Measurements from ENCODE around the gene ETV1.

ETV1 gene

GRCh38 chr7:13989126-13989948 is at the start of gene ETV1:
TSS of gene ETV1 (minus strand) at chr7:13989666. CDS start at chr7:13989052, 614 bp downstream.
- peak within 1 kb of the TSS; percentile 46 to 60 (median 54) for H3K4me3 ChIP-seq

DNA sequence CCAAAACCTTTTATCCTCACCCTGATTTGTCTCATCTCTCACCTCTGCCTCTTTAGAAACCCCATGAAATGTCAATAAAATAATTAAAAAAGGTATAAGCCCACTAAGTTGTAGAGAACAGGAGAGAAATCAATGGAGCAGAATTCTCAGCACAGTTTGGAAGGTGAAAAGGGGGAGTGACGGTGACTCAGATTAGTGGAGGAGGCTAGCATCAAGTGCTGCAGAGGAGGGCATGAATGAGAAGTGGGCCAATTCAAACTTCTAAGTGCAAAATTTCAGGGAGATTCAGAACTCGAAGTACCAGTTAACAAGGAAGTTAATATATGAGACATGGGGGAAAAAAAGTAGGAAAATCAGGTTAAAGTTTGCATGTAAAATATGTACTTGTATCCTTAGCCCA is 34.9 kb upstream of the ETV1 start:
- Histone ChIP-seq H3K27ac (no peak overlapping the region), H3K4me3 (no peak overlapping the region)

More at GRCh38 chr7:13989126-13989948, at the start of gene ETV1:
- H3K27ac ChIP-seq, result peak within 1 kb of the TSS in 20 of 21 experiments; percentile 18 to 87 (median 78)

DNA sequence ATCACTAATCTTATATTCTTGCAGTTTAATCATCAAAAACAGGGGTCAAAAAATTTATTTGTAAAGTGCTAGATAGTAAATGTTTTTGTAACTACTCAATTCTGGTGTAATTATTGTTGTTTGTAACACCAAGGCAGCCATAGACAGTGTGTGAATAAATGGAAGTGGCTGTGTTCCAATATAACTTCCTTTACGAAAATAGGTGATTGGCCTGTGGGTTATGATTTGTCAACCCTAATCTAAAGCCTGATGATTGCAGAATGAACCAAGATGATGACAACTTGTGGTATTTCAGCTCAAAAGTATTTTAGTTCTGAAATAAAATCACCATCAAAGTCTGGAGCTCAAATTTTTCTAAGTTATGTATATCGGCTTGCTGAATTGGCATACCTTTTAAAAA is 34.4 kb upstream of the ETV1 start:
- Histone ChIP-seq H3K27ac (no peak overlapping the region), H3K4me3 (no peak overlapping the region)

DNA sequence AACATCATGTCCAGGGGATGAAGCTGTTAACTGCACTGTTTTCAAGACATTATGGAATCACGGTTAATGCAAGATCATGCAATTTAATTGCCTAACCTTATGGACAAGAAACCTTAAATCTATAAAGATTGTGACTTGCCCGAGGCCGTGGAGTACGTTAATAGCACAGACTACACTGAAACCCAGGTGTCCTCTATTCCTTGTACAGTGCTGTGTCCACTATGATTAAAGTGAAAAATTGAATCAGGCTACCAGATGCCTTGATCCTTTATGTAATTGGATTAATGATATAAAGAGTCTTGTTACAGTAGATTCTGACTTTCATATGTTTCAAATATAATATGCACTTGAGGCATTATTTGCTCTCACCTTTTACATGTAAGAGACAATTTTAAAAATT is 33.9 kb upstream of the ETV1 start:
- H3K4me3 ChIP-seq, result no peak overlapping the region

GRCh38 chr7:14021069-14021468 is 31.6 kb upstream of the ETV1 start:
- Histone ChIP-seq H3K27ac (no peak overlapping the region), H3K4me3 (no peak overlapping the region)

More for the DNA sequence above, 33.9 kb upstream of the ETV1 start:
- H3K27ac ChIP-seq, result no peak overlapping the region

GRCh38 chr7:14020339-14020900 is 31.0 kb upstream of the ETV1 start:
- H3K27ac ChIP-seq, result no peak overlapping the region
- no peak overlapping the region for H3K4me3 ChIP-seq

DNA sequence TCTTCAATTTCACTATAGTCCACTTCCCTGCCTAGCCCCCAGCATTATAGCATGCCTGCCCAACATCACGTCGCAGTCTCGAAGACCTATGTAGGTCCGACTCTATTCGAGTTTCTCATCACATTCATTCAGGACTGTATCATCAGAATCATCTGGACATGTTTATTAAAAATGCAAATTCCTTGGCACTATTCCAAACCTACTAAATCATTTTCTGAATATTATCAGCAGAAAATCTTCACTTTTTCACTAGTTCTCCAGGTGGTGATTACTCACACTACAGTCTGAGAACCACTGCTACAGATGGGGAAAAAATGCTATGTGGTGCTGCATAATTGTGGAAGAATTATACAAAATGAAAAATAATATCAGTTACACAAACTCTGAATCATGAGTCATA is 29.3 kb upstream of the ETV1 start:
- no peak overlapping the region for H3K27ac ChIP-seq
- no peak overlapping the region for H3K4me3 ChIP-seq

GRCh38 chr7:14016950-14017349 is 27.5 kb upstream of the ETV1 start:
- Histone ChIP-seq H3K4me3 (no peak overlapping the region), H3K27ac (no peak overlapping the region)

GRCh38 chr7:14013898-14014297 is 24.4 kb upstream of the ETV1 start:
- Histone ChIP-seq H3K27ac (no peak overlapping the region), H3K4me3 (no peak overlapping the region)

- Histone ChIP-seq H3K27ac (no peak overlapping the region), H3K4me3 (no peak overlapping the region)
Observed at GRCh38 chr7:14009453-14010418, 20.3 kb upstream of the ETV1 start.

DNA sequence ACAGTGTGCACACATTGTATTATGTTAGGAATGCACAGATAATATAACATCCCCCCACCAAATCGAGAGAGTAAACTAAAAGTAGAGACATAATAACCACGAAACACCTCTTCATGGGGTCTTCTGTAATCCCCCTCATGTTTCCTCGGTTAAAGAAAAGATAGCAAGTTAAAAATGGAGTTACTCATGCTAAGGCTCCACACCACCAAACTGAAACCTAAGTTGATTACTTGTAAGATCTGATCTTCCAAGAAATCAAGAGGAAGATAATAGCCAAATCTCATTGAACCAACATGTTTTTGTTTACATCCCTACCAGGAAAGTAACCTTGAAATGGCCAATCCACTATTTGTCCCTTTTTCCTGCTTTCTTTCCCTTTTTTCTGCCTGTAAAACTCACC is 11.7 kb upstream of the ETV1 start:
- Histone ChIP-seq H3K4me3 (no peak overlapping the region), H3K27ac (no peak overlapping the region)

DNA sequence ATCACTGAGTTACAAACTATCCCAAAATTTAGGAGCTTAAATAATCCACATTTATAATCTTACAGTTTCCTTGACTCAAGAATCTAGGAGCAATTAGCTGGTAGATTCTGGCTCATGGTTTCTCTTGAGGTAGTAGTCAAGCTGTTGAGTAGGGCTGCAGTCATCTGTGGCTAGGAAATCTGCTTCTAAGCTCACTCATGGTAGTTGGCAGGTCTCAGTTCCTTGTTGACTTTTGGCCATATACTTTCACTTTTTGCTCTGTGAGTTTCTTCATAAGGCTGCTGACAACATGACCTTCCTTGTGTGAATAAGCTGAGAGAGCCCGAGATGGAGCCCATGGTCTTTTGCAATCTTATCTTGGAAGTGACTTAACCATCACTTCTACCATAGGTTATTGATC is 10.8 kb upstream of the ETV1 start:
- no peak overlapping the region for H3K4me3 ChIP-seq
- no peak overlapping the region for H3K27ac ChIP-seq

- H3K27ac ChIP-seq, result no peak overlapping the region
- H3K4me3 ChIP-seq, result no peak overlapping the region
Observed at GRCh38 chr7:13998866-13999265, 9.4 kb upstream of the ETV1 start.

GRCh38 chr7:13992596-13992964 is 3.1 kb upstream of the ETV1 start:
- Histone ChIP-seq H3K4me3 (no peak overlapping the region), H3K27ac (peak overlapping the region in 10 of 21 experiments; percentile 16 to 87 (median 70))

DNA sequence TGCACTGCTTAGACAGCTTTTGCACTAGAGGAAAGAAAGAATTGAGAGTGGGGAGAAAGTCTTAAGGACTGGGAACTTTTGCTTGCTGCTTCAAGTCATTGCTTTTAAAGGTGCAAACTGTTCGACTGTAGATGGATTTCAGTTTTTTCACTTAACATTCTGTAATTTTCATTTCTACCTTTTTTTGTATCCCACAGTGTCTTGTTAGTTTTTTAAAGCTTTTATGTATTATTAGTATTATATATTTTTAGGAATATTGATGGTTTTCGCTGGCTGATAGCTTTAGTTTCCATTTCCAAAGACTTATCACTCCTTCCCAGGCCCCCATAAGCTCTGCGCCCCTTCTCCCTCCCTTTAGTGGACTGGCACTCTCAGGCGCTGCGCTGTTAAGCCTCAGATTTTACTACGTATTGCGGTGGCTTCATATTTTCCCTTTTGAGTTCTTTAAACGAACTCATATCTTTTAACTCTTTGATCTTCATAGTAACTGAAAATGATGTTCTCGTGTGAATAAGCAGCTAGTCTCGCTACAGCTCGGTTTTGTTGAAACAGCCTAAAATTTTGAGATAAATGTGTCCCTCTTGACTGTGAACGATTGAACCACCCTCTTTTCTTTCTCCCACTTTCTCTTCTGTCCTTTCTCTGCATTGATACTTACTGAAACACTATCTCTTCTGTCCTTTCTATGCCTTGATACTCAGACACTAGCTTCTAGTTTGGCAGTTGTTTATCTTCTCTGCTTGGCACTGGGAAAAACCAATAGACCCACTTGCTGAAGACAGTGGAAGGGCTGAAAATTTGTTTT is 2.5 kb upstream of the ETV1 start:
- H3K4me3 ChIP-seq, result peak overlapping the region; percentile 46 to 60 (median 54)
- peak overlapping the region in 17 of 21 experiments; percentile 1 to 87 (median 60) for H3K27ac ChIP-seq

- peak overlapping the region in 20 of 21 experiments; percentile 15 to 87 (median 78) for H3K27ac ChIP-seq
- H3K4me3 ChIP-seq, result peak overlapping the region; percentile 46 to 60 (median 54)
Observed at GRCh38 chr7:13990984-13991790, 1.7 kb upstream of the ETV1 start.

DNA sequence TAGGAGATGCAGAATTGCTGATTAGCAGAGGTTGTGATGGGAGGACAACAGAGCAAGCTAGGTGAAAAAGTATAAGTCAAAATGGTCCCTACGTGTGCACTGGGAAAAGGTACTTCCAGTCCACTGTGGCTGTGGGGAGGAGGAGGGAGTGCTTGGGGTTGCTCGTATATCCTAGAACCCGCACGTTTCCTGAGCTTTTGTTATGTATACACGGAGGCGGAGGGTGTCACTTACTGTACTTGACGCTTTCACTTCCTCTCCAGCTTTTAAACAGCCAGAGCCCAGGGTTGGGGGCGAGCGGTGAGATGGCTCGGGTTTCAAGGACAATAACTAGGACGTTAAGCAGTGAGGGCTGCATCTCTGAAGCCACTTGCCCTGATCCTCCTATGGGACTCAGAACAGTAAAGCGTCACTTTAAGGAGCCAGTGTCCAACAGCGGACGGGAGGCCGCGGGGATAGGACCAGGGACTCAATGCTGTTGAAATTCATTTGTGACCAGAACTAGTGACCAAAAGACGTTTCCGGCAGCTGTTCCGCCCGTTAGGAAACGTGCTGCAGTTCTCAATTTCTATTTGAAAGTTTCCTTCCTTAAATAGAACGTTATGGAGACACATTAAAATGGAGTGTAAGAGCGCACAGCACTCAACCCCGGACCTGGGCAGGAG is 985 bp upstream of the ETV1 start:
- H3K27ac ChIP-seq, result peak overlapping the region; percentile 15 to 87 (median 78)
- H3K4me3 ChIP-seq, result peak overlapping the region; percentile 46 to 60 (median 54)

DNA sequence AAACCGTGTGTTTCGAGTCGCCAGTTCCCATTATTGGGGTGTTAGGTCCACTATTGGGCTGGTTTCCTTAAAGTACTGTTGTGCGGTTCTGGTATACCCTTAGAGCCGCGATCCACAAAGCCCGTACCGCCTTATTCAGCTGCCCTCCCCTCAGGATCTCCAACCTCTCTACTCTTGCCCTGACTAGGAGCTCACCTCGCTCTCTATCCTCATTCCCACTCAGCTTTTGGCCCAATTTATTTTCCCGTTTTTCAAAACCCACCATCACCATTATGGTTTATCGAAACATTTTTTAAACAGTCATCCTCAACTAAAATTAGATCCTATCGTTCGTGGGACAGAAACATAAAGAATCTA is 461 bp upstream of the ETV1 start:
- H3K4me3 ChIP-seq, result peak overlapping the region; percentile 46 to 60 (median 54)
- H3K27ac ChIP-seq, result peak overlapping the region in 20 of 21 experiments; percentile 18 to 87 (median 75)
